ENCODE results near the gene DISC1.

- TF ChIP-seq POLR2AphosphoS5 (IDR thresholded peaks at IDR 0.05; ENCODE audit: low read depth), result no peak
- TF ChIP-seq, protein P1, sequence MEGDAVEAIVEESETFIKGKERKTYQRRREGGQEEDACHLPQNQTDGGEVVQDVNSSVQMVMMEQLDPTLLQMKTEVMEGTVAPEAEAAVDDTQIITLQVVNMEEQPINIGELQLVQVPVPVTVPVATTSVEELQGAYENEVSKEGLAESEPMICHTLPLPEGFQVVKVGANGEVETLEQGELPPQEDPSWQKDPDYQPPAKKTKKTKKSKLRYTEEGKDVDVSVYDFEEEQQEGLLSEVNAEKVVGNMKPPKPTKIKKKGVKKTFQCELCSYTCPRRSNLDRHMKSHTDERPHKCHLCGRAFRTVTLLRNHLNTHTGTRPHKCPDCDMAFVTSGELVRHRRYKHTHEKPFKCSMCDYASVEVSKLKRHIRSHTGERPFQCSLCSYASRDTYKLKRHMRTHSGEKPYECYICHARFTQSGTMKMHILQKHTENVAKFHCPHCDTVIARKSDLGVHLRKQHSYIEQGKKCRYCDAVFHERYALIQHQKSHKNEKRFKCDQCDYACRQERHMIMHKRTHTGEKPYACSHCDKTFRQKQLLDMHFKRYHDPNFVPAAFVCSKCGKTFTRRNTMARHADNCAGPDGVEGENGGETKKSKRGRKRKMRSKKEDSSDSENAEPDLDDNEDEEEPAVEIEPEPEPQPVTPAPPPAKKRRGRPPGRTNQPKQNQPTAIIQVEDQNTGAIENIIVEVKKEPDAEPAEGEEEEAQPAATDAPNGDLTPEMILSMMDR (conservative IDR thresholded peaks at IDR 0.05; ENCODE audit: low read depth in 2 of 2), result no peak
- no peak for TF ChIP-seq ZNF114 (CRISPR knock-in tag; IDR thresholded peaks at IDR 0.05)
- TF ChIP-seq JUNB (IDR thresholded peaks at IDR 0.05; ENCODE audit: unreplicated experiment), result no peak
- no peak for TF ChIP-seq EZH2 (IDR thresholded peaks at IDR 0.05; ENCODE audit: low read depth, unreplicated experiment)
- TF ChIP-seq, protein P2, sequence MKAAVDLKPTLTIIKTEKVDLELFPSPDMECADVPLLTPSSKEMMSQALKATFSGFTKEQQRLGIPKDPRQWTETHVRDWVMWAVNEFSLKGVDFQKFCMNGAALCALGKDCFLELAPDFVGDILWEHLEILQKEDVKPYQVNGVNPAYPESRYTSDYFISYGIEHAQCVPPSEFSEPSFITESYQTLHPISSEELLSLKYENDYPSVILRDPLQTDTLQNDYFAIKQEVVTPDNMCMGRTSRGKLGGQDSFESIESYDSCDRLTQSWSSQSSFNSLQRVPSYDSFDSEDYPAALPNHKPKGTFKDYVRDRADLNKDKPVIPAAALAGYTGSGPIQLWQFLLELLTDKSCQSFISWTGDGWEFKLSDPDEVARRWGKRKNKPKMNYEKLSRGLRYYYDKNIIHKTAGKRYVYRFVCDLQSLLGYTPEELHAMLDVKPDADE (IDR thresholded peaks at IDR 0.05), result no peak
- no peak for TF ChIP-seq EZH2phosphoT487 (IDR thresholded peaks at IDR 0.05; ENCODE audit: unreplicated experiment)
- no peak for TF ChIP-seq CREB1 (CRISPR knock-in tag; IDR thresholded peaks at IDR 0.05; ENCODE audit: low read depth)
Measured at GRCh38 chr1:231653632-231654031, 27.0 kb downstream of the DISC1 start.
